HG03280 (cell line): ENCODE results near the gene VAPB.
"Not testable (repeated sequence)": the region's sequence is repeated elsewhere in the genome, so short reads cannot be mapped to it uniquely, and the experiment has no call there.

ENCODE experiments used
- ATAC-seq: cut with Tn5 transposase; IDR thresholded peaks from one replicate; pipeline ENCODE4 v1.9.1; 2021; ENCODE audit warnings: mild to moderate bottlenecking, moderate library complexity; ENCODE audit not compliant: unreplicated experiment

Gene VAPB

GRCh38 chr20:58406422-58407001 lies 17.5 kb downstream of the VAPB start:
- ATAC-seq: no peak

GRCh38 chr20:58407201-58407873 lies 18.3 kb downstream of the VAPB start:
- no peak for ATAC-seq

GRCh38 chr20:58407966-58408557 lies 19.0 kb downstream of the VAPB start:
- peak; percentile 73 for ATAC-seq

GRCh38 chr20:58408603-58409246 lies 19.7 kb downstream of the VAPB start:
- ATAC-seq: no peak

- ATAC-seq: not testable (repeated sequence)
These were observed 25.2 kb downstream of the VAPB start for GRCh38 chr20:58414216-58414615.

- ATAC-seq: not testable (repeated sequence)
These were observed 25.8 kb downstream of the VAPB start for GRCh38 chr20:58414786-58415185.

- ATAC-seq: no peak
These were observed 27.0 kb downstream of the VAPB start for GRCh38 chr20:58416057-58416456.

- ATAC-seq: no peak
These were observed 27.8 kb downstream of the VAPB start for GRCh38 chr20:58416835-58417234.

- ATAC-seq: no peak
These were observed 28.4 kb downstream of the VAPB start for GRCh38 chr20:58417438-58417837.

- no peak for ATAC-seq
These were observed 30.1 kb downstream of the VAPB start for GRCh38 chr20:58418949-58419748.

- ATAC-seq: no peak
These were observed 31.9 kb downstream of the VAPB start for GRCh38 chr20:58420798-58421496.

GRCh38 chr20:58421497-58421850 lies 32.4 kb downstream of the VAPB start:
- no peak for ATAC-seq

- ATAC-seq: no peak
These were observed 35.4 kb downstream of the VAPB start for GRCh38 chr20:58424218-58424969.

- ATAC-seq: not testable (repeated sequence)
These were observed 38.5 kb downstream of the VAPB start for GRCh38 chr20:58427571-58427970.

GRCh38 chr20:58428364-58428763 lies 39.3 kb downstream of the VAPB start:
- ATAC-seq: no peak

GRCh38 chr20:58429303-58429702 lies 40.3 kb downstream of the VAPB start:
- ATAC-seq: no peak

GRCh38 chr20:58431134-58431533 lies 42.1 kb downstream of the VAPB start:
- ATAC-seq: no peak

- no peak for ATAC-seq
These were observed 43.3 kb downstream of the VAPB start for GRCh38 chr20:58432186-58432954.

- ATAC-seq: no peak
These were observed 44.1 kb downstream of the VAPB start for GRCh38 chr20:58433029-58433647.
